ENCODE measurements around the gene GOLGA5.

Gene GOLGA5

DNA sequence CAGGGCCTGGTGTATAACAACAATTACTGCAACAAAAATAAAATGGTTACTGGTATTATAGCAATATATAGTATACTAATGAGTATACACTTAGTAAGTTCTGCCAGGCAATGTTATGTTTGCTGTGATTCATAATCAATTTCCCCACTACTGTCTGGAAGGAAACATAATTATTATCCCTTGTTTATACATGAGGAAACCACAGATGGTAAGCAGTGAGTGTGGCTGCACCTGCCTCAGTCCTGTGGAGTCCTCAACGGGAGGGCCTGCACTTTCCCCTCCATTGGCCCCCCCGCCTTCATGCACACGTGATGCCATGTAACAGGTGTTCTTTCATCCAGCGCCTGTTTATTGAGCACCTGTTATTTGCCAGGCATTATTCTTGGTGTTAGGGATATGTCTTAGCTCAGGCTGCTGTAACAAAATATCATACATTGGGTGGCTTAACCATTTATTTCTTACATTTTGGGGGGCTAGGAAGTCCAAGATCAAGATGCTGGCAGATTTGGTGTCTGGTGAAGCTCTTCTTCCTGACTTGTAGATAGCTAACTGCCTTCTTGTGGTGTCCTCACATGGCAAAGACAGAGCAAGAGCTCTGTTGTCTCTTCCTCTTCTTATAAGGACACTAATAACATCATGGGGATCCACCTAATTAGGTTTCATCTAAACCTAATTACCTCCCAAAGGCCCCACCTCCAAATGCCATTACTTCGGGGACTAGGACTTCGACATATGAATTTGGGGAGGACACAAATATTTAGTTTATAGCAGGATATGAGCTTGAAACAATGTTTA lies 69.4 kb downstream of the GOLGA5 start:
- Histone ChIP-seq H3K27me3 (ENCODE audit: low read depth) (no peaks in the 10 kb centered on the region), H3K4me1 (no peaks in the 10 kb centered on the region), H3K4me3 (no peak overlapping the region), H3K9me3 (no peaks in the 10 kb centered on the region), H3K36me3 (replicated peaks) (no peaks in the 10 kb centered on the region)
- DNase-seq (ENCODE audit: low spot score in 2 of 2), result no peak
- in situ Hi-C loops (cut with MboI; ENCODE audit: low sequenced_read_pairs), result no loop called here

DNA sequence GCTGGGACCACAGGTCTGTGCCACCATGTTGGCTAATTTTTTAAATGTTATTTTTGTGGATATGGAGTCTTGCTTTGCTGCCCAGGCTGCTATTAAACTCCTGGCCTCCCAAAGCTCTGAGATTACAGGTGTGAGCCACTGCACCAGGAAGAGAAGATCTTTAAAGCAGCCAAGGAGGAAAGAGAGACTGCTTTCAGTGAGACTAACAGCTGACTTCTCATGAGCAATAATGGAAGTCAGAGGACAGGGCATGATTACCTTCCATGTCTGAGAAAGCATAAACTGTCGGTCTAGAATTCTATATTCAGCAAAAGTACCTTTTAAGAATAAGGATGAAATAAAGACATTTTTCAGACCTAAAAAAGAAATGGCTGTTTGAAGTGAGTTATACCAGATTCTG lies 71.6 kb downstream of the GOLGA5 start:
- in situ Hi-C loops (cut with MboI; ENCODE audit: low sequenced_read_pairs), result no loop called here
- Histone ChIP-seq H3K36me3 (replicated peaks) (no peaks in the 10 kb centered on the region), H3K27me3 (ENCODE audit: low read depth) (no peaks in the 10 kb centered on the region), H3K9me3 (no peaks in the 10 kb centered on the region), H3K4me3 (no peak overlapping the region), H3K4me1 (no peaks in the 10 kb centered on the region)
- no peak for DNase-seq (ENCODE audit: low spot score in 2 of 2)

GRCh38 chr14:92866181-92866752 lies 72.2 kb downstream of the GOLGA5 start:
- H3K36me3 ChIP-seq (replicated peaks), result no peaks in the 10 kb centered on the region
- H3K4me1 ChIP-seq, result no peaks in the 10 kb centered on the region
- no peak overlapping the region for H3K4me3 ChIP-seq
- DNase-seq (ENCODE audit: low spot score in 2 of 2), result no peak
- in situ Hi-C loops (cut with MboI; ENCODE audit: low sequenced_read_pairs), result no loop called here
- no peaks in the 10 kb centered on the region for H3K9me3 ChIP-seq
- no peaks in the 10 kb centered on the region for H3K27me3 ChIP-seq (ENCODE audit: low read depth)

DNA sequence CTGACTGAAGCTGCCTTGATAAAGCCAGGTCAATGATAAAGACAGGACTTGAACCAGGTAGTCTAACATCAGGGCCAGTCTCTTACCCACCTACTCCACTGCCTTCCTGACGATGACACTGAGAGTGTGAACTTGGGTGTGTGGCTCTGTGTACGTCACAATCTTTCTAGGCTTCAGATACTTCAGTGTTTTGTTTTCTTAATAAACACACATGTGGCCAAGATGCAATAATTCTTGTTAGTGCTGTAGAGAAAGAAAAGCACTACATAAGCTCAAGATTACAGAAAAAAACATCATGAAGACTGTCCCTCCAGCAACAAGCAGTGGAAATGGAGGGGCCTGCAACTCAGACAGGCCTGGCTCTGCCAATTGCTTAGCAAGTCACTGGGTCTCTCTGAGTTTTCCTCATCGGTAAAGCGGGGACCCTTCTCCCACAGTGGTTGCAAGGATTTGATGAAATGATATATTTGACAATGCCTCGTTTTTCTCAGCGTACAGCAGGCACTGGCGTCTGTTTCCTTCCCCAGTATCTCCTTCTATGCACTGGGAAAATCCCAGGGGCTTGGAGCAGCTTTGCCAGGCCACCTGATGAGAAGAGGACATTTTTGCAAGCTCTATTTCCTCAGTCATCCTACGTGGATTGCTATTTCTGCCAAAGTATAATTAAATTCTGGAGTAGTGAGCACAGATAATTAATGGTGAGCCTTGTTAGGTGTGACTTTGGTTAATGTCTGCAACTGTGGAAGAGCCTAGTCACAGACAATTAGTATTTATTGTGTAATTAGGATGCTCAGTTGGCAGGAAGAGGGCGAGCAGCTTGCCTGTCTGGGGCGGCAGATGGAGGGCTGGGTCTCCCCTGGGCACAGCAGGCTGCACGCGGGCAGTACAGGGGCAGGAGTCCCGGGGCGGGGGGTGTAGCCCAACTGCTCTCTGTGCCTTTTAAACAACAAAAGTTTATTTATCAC lies 73.1 kb downstream of the GOLGA5 start:
- no peaks in the 10 kb centered on the region for H3K4me1 ChIP-seq
- H3K36me3 ChIP-seq (replicated peaks), result no peaks in the 10 kb centered on the region
- H3K9me3 ChIP-seq, result no peaks in the 10 kb centered on the region
- no peak for DNase-seq (ENCODE audit: low spot score in 2 of 2)
- H3K4me3 ChIP-seq, result no peak overlapping the region
- no peaks in the 10 kb centered on the region for H3K27me3 ChIP-seq (ENCODE audit: low read depth)
- in situ Hi-C loops (cut with MboI; ENCODE audit: low sequenced_read_pairs), result no loop called here

- in situ Hi-C loops (cut with MboI; ENCODE audit: low sequenced_read_pairs), result no loop called here
- Histone ChIP-seq H3K9me3 (no peaks in the 10 kb centered on the region), H3K36me3 (replicated peaks) (no peaks in the 10 kb centered on the region), H3K4me3 (no peak overlapping the region), H3K27me3 (ENCODE audit: low read depth) (peaks cover 2% of the 10 kb centered on the region; the same call in 1 of the 2 replicates), H3K4me1 (no peaks in the 10 kb centered on the region)
- DNase-seq (ENCODE audit: low spot score in 2 of 2), result no peak
Measured at GRCh38 chr14:92874962-92875661, 81.0 kb downstream of the GOLGA5 start.

GRCh38 chr14:92877757-92878431 lies 83.8 kb downstream of the GOLGA5 start:
- Histone ChIP-seq H3K4me1 (no peaks in the 10 kb centered on the region), H3K4me3 (no peak overlapping the region), H3K9me3 (no peaks in the 10 kb centered on the region), H3K27me3 (ENCODE audit: low read depth) (peaks cover 2% of the 10 kb centered on the region), H3K36me3 (replicated peaks) (no peaks in the 10 kb centered on the region)
- in situ Hi-C loops (cut with MboI; ENCODE audit: low sequenced_read_pairs), result no loop called here
- no peak for DNase-seq (ENCODE audit: low spot score in 2 of 2)

- peaks cover 4% of the 10 kb centered on the region for H3K27me3 ChIP-seq (ENCODE audit: low read depth)
- no peaks in the 10 kb centered on the region for H3K9me3 ChIP-seq
- no peak overlapping the region for H3K4me3 ChIP-seq
- in situ Hi-C loops (cut with MboI; ENCODE audit: low sequenced_read_pairs), result no loop called here
- no peak for DNase-seq (ENCODE audit: low spot score in 2 of 2)
- no peaks in the 10 kb centered on the region for H3K36me3 ChIP-seq (replicated peaks)
- H3K4me1 ChIP-seq, result no peaks in the 10 kb centered on the region
Measured at GRCh38 chr14:92880351-92880750, 86.2 kb downstream of the GOLGA5 start.

DNA sequence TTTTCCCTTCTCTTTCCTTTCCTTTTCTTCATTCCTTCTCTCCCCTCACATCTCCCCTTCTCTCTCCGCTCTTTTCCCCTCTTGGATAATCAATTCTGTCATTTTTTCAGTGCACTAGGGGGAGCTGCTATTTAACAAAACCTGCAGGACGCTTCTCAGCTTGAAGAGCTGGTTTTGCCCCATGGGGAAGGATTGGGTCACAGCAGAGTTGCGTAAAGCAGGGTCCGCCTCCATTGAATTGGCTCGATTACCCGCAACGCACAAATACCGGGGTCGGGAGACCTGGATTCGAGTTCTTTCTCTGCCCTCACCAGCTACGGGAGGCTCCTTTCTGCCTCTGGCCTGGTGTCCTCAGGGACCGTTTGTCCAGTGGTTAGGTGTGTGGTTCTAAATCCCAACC lies 86.7 kb downstream of the GOLGA5 start:
- Histone ChIP-seq H3K4me1 (no peaks in the 10 kb centered on the region), H3K36me3 (replicated peaks) (no peaks in the 10 kb centered on the region), H3K4me3 (no peak overlapping the region), H3K9me3 (no peaks in the 10 kb centered on the region), H3K27me3 (ENCODE audit: low read depth) (peaks cover 3% of the 10 kb centered on the region; the same call in 1 of the 2 replicates)
- no peak for DNase-seq (ENCODE audit: low spot score in 2 of 2)
- in situ Hi-C loops (cut with MboI; ENCODE audit: low sequenced_read_pairs), result no loop called here

- H3K27me3 ChIP-seq (ENCODE audit: low read depth), result peaks cover 3% of the 10 kb centered on the region; the same call in 1 of the 2 replicates
- no peaks in the 10 kb centered on the region for H3K9me3 ChIP-seq
- no peaks in the 10 kb centered on the region for H3K4me1 ChIP-seq
- no peaks in the 10 kb centered on the region for H3K36me3 ChIP-seq (replicated peaks)
- no peak overlapping the region for H3K4me3 ChIP-seq
- in situ Hi-C loops (cut with MboI; ENCODE audit: low sequenced_read_pairs), result no loop called here
- no peak for DNase-seq (ENCODE audit: low spot score in 2 of 2)
Measured at GRCh38 chr14:92883066-92883465, 89.0 kb downstream of the GOLGA5 start.

- in situ Hi-C loops (cut with MboI; ENCODE audit: low sequenced_read_pairs), result no loop called here
- H3K4me3 ChIP-seq, result no peak overlapping the region
- H3K27me3 ChIP-seq (ENCODE audit: low read depth), result peaks cover 3% of the 10 kb centered on the region; the same call in 1 of the 2 replicates
Measured at GRCh38 chr14:92884410-92884809, 90.3 kb downstream of the GOLGA5 start.

DNA sequence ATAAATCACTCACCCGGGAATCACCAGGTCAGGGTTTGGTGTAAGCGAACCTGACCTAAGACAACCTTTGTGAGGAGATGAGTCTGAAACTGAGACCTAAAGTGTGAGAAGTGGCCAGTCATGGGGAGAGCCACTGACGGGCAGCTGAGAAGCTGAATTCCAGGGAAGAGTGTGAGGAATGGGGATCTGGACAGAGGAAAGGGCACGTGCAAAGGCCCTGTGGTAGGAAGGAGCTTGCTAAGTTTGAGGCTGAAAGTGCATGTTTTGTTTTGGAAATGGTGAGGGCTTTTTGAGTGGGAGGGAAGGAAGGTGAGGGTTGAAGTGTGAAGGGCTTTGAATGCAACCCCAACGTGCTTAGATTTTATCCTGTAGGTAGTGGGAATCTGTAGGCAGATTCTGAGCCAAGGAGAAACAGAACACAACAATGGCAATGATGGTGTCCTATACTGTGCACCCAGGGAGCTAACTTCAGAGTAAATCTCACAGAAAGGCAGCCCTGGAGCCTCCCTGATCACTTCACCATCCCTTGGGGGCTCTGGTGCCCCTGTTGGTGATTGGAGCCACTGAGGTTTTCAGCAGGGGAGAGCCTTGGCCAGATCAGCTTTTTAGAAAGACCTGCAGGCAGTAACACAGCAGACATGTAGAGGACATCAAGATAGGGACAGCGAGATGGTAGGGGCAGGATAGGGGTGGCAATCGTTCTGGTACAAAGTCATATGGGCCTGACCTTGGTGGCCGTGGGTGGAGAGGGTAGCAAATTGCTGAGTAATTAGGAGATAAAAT lies 91.4 kb downstream of the GOLGA5 start:
- Histone ChIP-seq H3K4me3 (no peak overlapping the region), H3K36me3 (replicated peaks) (no peaks in the 10 kb centered on the region), H3K27me3 (ENCODE audit: low read depth) (peaks cover 3% of the 10 kb centered on the region; the same call in 1 of the 2 replicates), H3K4me1 (no peaks in the 10 kb centered on the region), H3K9me3 (no peaks in the 10 kb centered on the region)
- in situ Hi-C loops (cut with MboI; ENCODE audit: low sequenced_read_pairs), result no loop called here
- DNase-seq (ENCODE audit: low spot score in 2 of 2), result no peak

More at GRCh38 chr14:92884410-92884809, 90.3 kb downstream of the GOLGA5 start:
- DNase-seq (ENCODE audit: low spot score in 2 of 2), result no peak
- Histone ChIP-seq H3K9me3 (no peaks in the 10 kb centered on the region), H3K36me3 (replicated peaks) (no peaks in the 10 kb centered on the region), H3K4me1 (no peaks in the 10 kb centered on the region)

DNA sequence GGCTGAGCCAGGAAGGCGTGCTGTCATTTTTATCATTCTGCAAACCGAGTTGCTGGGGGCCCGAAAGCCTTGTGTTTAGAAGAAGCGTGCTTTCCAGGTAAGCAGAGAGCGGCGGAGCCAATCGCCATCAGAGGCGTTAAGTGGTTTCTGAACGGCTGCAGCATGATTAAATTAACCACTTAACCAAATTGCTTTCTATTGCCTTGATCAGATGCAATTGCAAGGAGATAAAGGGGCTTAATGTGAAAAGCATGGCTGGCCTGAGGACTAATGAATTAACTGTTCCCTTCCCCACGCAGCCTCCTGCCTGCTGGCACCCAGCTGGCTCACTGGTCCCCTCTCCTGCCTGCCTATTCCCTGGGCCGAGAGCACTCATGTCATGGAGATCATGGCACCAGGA lies 92.2 kb downstream of the GOLGA5 start:
- Histone ChIP-seq H3K4me1 (no peaks in the 10 kb centered on the region), H3K9me3 (no peaks in the 10 kb centered on the region)
- no peak for DNase-seq (ENCODE audit: low spot score in 2 of 2)

More for the DNA sequence above, 92.2 kb downstream of the GOLGA5 start:
- Histone ChIP-seq H3K36me3 (replicated peaks) (no peaks in the 10 kb centered on the region), H3K4me3 (no peak overlapping the region), H3K27me3 (ENCODE audit: low read depth) (peaks cover 3% of the 10 kb centered on the region; the same call in 1 of the 2 replicates)
- in situ Hi-C loops (cut with MboI; ENCODE audit: low sequenced_read_pairs), result no loop called here

Data from HAP-1 (cell line).